Neural progenitor cell (in vitro differentiated cells): ENCODE measurements around the gene PYGM.

ENCODE experiments used
- EZH2 ChIP-seq: fragments of 200-600 bp; sonication (generic); IDR thresholded peaks from 2 replicates; pipeline ENCODE4 v1.6.1; 2017; ENCODE audit warnings: antibody characterized with exemption, mild to moderate bottlenecking, moderate library complexity
- TF ChIP-seq, protein P1 (sequence below): fragments of 200-600 bp; sonication (generic); IDR thresholded peaks from 2 replicates; pipeline ENCODE4 v1.5.1; 2017; ENCODE audit warnings: antibody characterized with exemption, mild to moderate bottlenecking

DNA sequence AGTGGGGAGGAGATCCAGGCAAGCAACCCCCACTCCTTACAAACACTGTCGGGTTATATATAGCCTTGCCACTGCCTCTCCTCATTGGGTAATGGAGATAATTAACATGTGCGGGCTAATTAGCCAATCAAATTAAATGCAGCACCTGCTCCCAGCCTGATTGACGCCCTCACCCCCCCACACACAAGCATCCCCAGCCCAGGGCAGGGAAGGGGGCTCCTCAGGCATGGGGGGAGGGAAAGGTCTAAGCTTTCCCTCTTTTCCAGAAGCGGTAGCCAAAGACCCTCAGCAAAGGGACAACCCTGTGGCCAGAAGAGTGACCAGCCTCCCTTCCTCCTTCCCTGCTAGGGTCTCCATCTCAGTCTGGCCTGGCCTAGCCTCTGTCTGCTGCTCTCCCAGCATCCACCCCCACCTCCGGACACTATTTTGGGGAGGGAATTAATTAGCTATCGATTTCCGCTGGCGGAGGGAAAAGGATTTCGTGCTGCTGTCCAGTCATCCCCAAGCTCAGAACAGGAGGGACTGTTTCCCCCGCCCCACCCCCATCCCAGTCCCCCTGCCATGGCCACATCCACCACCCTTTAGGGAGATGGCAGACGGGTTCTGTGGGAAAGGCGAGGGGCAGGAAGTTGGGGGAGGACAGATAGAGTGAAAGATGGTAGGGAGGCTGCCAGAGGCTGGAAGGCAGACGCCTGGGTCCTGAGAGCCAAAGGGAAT lies 43.9 kb downstream of the PYGM start:
- TF ChIP-seq, protein P1, sequence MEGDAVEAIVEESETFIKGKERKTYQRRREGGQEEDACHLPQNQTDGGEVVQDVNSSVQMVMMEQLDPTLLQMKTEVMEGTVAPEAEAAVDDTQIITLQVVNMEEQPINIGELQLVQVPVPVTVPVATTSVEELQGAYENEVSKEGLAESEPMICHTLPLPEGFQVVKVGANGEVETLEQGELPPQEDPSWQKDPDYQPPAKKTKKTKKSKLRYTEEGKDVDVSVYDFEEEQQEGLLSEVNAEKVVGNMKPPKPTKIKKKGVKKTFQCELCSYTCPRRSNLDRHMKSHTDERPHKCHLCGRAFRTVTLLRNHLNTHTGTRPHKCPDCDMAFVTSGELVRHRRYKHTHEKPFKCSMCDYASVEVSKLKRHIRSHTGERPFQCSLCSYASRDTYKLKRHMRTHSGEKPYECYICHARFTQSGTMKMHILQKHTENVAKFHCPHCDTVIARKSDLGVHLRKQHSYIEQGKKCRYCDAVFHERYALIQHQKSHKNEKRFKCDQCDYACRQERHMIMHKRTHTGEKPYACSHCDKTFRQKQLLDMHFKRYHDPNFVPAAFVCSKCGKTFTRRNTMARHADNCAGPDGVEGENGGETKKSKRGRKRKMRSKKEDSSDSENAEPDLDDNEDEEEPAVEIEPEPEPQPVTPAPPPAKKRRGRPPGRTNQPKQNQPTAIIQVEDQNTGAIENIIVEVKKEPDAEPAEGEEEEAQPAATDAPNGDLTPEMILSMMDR, result no peak
- no peak for TF ChIP-seq EZH2
